HepG2 (cell line): ENCODE results near the gene HOXD8. TPM values are rescaled to one million over a fixed set of nuclear protein-coding genes. Genes with fewer than 3 reads are reported as not detected.

Source experiments
- DMAP1 ChIP-seq: IDR thresholded peaks from 2 replicates; pipeline ENCODE4 v1.6.1; 2016
- KDM3A ChIP-seq: IDR thresholded peaks from 2 replicates; pipeline ENCODE4 v1.6.1; 2018; ENCODE audit warnings: low read depth, missing compliant biosample characterization
- KDM5A ChIP-seq: fragments of 200-600 bp; sonication (generic); IDR thresholded peaks from 2 replicates; pipeline ENCODE4 v1.7.0; 2018; ENCODE audit warnings: antibody characterized with exemption, mild to moderate bottlenecking, low read length, borderline replicate concordance
- KLF6 ChIP-seq: IDR thresholded peaks from 2 replicates; pipeline ENCODE4 v1.8.0; 2016; ENCODE audit warnings: missing biosample characterization, missing genetic modification reagents
- KMT2A ChIP-seq: sonication (generic); formaldehyde crosslinking; IDR thresholded peaks from 2 replicates; pipeline ENCODE4 v1.4.0; 2020; ENCODE audit warnings: missing genetic modification reagents
- MED1 ChIP-seq: sonication (generic); formaldehyde crosslinking; IDR thresholded peaks from 2 replicates; pipeline ENCODE4 v1.4.0; 2020; ENCODE audit warnings: missing genetic modification reagents
- MEF2D ChIP-seq: sonication (generic); formaldehyde crosslinking; IDR thresholded peaks from 2 replicates; pipeline ENCODE4 v1.5.1; 2020; ENCODE audit warnings: mild to moderate bottlenecking, missing genetic modification reagents
- PITX1 ChIP-seq: sonication (generic); formaldehyde crosslinking; IDR thresholded peaks from 2 replicates; pipeline ENCODE4 v1.5.1; 2020; ENCODE audit warnings: mild to moderate bottlenecking, missing genetic modification reagents
- RAD21 ChIP-seq: fragments of 450-650 bp; formaldehyde crosslinking; IDR thresholded peaks from 2 replicates; pipeline ENCODE4 v1.5.0; 2020; ENCODE audit warnings: mild to moderate bottlenecking
- ZFP36 ChIP-seq: fragments of 150-350 bp; IDR thresholded peaks from 2 replicates; pipeline ENCODE4 v1.6.1; 2018; ENCODE audit warnings: borderline replicate concordance, low read length, low read depth; ENCODE audit not compliant: partially characterized antibody
- ZFX ChIP-seq: sonication (generic); formaldehyde crosslinking; IDR thresholded peaks from 2 replicates; pipeline ENCODE4 v1.4.0; 2020; ENCODE audit warnings: mild to moderate bottlenecking, low read depth, missing genetic modification reagents, moderate library complexity
- ZNF121 ChIP-seq: sonication (generic); formaldehyde crosslinking; IDR thresholded peaks from 2 replicates; pipeline ENCODE4 v1.5.0; 2020; ENCODE audit warnings: mild to moderate bottlenecking, missing genetic modification reagents
- ZNF230 ChIP-seq: sonication (generic); formaldehyde crosslinking; IDR thresholded peaks from 2 replicates; pipeline ENCODE4 v1.4.0; 2020; ENCODE audit warnings: mild to moderate bottlenecking, missing genetic modification reagents
- ZNF235 ChIP-seq: sonication (generic); formaldehyde crosslinking; IDR thresholded peaks from 2 replicates; pipeline ENCODE4 v1.8.1; 2023; ENCODE audit warnings: mild to moderate bottlenecking, missing genetic modification reagents, borderline replicate concordance
- ZNF292 ChIP-seq: sonication (generic); formaldehyde crosslinking; IDR thresholded peaks from 2 replicates; pipeline ENCODE4 v1.8.1; 2022; ENCODE audit warnings: mild to moderate bottlenecking, low read depth, missing genetic modification reagents, borderline replicate concordance
- ZNF317 ChIP-seq: sonication (generic); formaldehyde crosslinking; IDR thresholded peaks from 2 replicates; pipeline ENCODE4 v1.5.0; 2020; ENCODE audit warnings: mild to moderate bottlenecking, missing genetic modification reagents
- ZNF44 ChIP-seq: sonication (generic); formaldehyde crosslinking; IDR thresholded peaks from 2 replicates; pipeline ENCODE4 v1.5.1; 2020; ENCODE audit warnings: mild to moderate bottlenecking, missing genetic modification reagents
- ZNF558 ChIP-seq: sonication (generic); formaldehyde crosslinking; IDR thresholded peaks from 2 replicates; pipeline ENCODE4 v1.9.0; 2022; ENCODE audit warnings: mild to moderate bottlenecking, missing genetic modification reagents, borderline replicate concordance
- ZNF563 ChIP-seq: sonication (generic); formaldehyde crosslinking; IDR thresholded peaks from 2 replicates; pipeline ENCODE4 v1.8.0; 2022; ENCODE audit warnings: mild to moderate bottlenecking, moderate library complexity, missing genetic modification reagents
- ZNF709 ChIP-seq: sonication (generic); formaldehyde crosslinking; IDR thresholded peaks from 2 replicates; pipeline ENCODE4 v1.5.0; 2020; ENCODE audit warnings: mild to moderate bottlenecking, missing genetic modification reagents
- polyA plus RNA-seq, 8 experiments: library from polyadenylated mRNA; depleted of rRNA in 3 of 8; stranded (reverse) in 7 of 8; unstranded in 1 of 8; fragments of >200 nt; fragmentation: Illumina TruSeq in 4 of 8; extraction: Trizol in 4 of 8; gene quantifications; 2 replicates each; pipeline versions ENCODE4 v1.2.1 to v1.2.3, GENCODE V29; 2011 to 2016; ENCODE audit warnings: low read depth in 4 of 8, missing spikeins in 1 of 8, mixed read lengths in 1 of 8; ENCODE audit not compliant: insufficient read depth in 1 of 8
- total RNA-seq, 5 experiments: library from RNA; depleted of rRNA; stranded (reverse); fragments of >200 nt; fragmentation: Illumina TruSeq; extraction: Trizol; gene quantifications; 2 replicates each; pipeline ENCODE4 v1.2.3, GENCODE V29; 2016; ENCODE audit warnings: low read depth in 1 of 5
- TF ChIP-seq, protein P1 (sequence below): sonication (generic); formaldehyde crosslinking; IDR thresholded peaks from 2 replicates; pipeline ENCODE4 v1.5.0; 2020; ENCODE audit warnings: mild to moderate bottlenecking, missing genetic modification reagents, borderline replicate concordance
- TF ChIP-seq, protein P2 (sequence below): sonication (generic); formaldehyde crosslinking; IDR thresholded peaks from 2 replicates; pipeline ENCODE4 v1.8.1; 2023; ENCODE audit warnings: mild to moderate bottlenecking, missing genetic modification reagents
- TF ChIP-seq, protein P3 (sequence below): sonication (generic); formaldehyde crosslinking; IDR thresholded peaks from 2 replicates; pipeline ENCODE4 v1.5.0; 2020; ENCODE audit warnings: mild to moderate bottlenecking, missing genetic modification reagents, moderate library complexity

The HOXD8 gene
- total and polyA plus RNA-seq, 2 of the 13 experiments (the other 11 are each of a cell fraction or from before 2014, with no cell fraction given) = not detected

- TF ChIP-seq, protein P1, sequence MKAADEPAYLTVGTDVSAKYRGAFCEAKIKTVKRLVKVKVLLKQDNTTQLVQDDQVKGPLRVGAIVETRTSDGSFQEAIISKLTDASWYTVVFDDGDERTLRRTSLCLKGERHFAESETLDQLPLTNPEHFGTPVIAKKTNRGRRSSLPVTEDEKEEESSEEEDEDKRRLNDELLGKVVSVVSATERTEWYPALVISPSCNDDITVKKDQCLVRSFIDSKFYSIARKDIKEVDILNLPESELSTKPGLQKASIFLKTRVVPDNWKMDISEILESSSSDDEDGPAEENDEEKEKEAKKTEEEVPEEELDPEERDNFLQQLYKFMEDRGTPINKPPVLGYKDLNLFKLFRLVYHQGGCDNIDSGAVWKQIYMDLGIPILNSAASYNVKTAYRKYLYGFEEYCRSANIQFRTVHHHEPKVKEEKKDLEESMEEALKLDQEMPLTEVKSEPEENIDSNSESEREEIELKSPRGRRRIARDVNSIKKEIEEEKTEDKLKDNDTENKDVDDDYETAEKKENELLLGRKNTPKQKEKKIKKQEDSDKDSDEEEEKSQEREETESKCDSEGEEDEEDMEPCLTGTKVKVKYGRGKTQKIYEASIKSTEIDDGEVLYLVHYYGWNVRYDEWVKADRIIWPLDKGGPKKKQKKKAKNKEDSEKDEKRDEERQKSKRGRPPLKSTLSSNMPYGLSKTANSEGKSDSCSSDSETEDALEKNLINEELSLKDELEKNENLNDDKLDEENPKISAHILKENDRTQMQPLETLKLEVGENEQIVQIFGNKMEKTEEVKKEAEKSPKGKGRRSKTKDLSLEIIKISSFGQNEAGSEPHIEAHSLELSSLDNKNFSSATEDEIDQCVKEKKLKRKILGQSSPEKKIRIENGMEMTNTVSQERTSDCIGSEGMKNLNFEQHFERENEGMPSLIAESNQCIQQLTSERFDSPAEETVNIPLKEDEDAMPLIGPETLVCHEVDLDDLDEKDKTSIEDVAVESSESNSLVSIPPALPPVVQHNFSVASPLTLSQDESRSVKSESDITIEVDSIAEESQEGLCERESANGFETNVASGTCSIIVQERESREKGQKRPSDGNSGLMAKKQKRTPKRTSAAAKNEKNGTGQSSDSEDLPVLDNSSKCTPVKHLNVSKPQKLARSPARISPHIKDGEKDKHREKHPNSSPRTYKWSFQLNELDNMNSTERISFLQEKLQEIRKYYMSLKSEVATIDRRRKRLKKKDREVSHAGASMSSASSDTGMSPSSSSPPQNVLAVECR (CRISPR knock-in tag) = no peak; the same call in 1 of the 2 replicates
- 0 out of 2 replicates have a peak, but pooled peaks have one; percentile 4 for TF ChIP-seq MEF2D (CRISPR knock-in tag)
- peak; percentile 73; the same call in 1 of the 2 replicates for TF ChIP-seq KDM3A
- peak; percentile 63; the same call in 1 of the 2 replicates for TF ChIP-seq KMT2A (CRISPR knock-in tag)
- 0 out of 2 replicates have a peak, but pooled peaks have one; percentile 42 for TF ChIP-seq ZNF235 (CRISPR knock-in tag)
- peak; percentile 40; the same call in 1 of the 2 replicates for TF ChIP-seq DMAP1 (CRISPR knock-in tag)
- TF ChIP-seq, protein P2, sequence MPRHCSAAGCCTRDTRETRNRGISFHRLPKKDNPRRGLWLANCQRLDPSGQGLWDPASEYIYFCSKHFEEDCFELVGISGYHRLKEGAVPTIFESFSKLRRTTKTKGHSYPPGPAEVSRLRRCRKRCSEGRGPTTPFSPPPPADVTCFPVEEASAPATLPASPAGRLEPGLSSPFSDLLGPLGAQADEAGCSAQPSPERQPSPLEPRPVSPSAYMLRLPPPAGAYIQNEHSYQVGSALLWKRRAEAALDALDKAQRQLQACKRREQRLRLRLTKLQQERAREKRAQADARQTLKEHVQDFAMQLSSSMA = peak; percentile 79; the same call in 1 of the 2 replicates
- TF ChIP-seq, protein P3, sequence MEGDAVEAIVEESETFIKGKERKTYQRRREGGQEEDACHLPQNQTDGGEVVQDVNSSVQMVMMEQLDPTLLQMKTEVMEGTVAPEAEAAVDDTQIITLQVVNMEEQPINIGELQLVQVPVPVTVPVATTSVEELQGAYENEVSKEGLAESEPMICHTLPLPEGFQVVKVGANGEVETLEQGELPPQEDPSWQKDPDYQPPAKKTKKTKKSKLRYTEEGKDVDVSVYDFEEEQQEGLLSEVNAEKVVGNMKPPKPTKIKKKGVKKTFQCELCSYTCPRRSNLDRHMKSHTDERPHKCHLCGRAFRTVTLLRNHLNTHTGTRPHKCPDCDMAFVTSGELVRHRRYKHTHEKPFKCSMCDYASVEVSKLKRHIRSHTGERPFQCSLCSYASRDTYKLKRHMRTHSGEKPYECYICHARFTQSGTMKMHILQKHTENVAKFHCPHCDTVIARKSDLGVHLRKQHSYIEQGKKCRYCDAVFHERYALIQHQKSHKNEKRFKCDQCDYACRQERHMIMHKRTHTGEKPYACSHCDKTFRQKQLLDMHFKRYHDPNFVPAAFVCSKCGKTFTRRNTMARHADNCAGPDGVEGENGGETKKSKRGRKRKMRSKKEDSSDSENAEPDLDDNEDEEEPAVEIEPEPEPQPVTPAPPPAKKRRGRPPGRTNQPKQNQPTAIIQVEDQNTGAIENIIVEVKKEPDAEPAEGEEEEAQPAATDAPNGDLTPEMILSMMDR = peak; percentile 96
- 0 out of 2 replicates have a peak, but pooled peaks have one; percentile 13 for TF ChIP-seq ZNF558 (CRISPR knock-in tag)
- TF ChIP-seq ZNF121 (CRISPR knock-in tag) = peak; percentile 28; the same call in 1 of the 2 replicates
- TF ChIP-seq PITX1 (CRISPR knock-in tag) = no peak
- TF ChIP-seq ZNF44 (CRISPR knock-in tag) = peak; percentile 65; the same call in 1 of the 2 replicates
- no peak for TF ChIP-seq KLF6 (CRISPR knock-in tag)
- peak; percentile 89; the same call in 1 of the 2 replicates for TF ChIP-seq ZNF709
- TF ChIP-seq KDM5A = no peak
- 0 out of 2 replicates have a peak, but pooled peaks have one; percentile 23 for TF ChIP-seq MED1 (CRISPR knock-in tag)
- 0 out of 2 replicates have a peak, but pooled peaks have one; percentile 46 for TF ChIP-seq ZNF230 (CRISPR knock-in tag)
- 0 out of 2 replicates have a peak, but pooled peaks have one; percentile 49 for TF ChIP-seq ZNF292
- peak; percentile 53; the same call in 1 of the 2 replicates for TF ChIP-seq ZFX (CRISPR knock-in tag)
- TF ChIP-seq RAD21 (CRISPR knock-in tag) = peak; percentile 87
- TF ChIP-seq ZFP36 = peak; percentile 32
- TF ChIP-seq ZNF317 = 0 out of 2 replicates have a peak, but pooled peaks have one; percentile 54
- TF ChIP-seq ZNF563 (CRISPR knock-in tag) = peak; percentile 71; the same call in 1 of the 2 replicates
Observed at GRCh38 chr2:176088048-176088936, 41.2 kb upstream of the HOXD8 start (continued).
